A549 (cell line): ENCODE measurements around the gene BOLA1. TPM values are rescaled to one million over a fixed set of nuclear protein-coding genes. Genes with fewer than 3 reads are reported as not detected.
A peak's percentile ranks its signal among the peaks of the same experiment; 100 is the strongest.

Source experiments
- BHLHE40 ChIP-seq: IDR thresholded peaks from 2 replicates; pipeline ENCODE4 v1.6.1; 2012; ENCODE audit warnings: low read depth, low read length, inconsistent platforms
- CBX2 ChIP-seq: fragments of 200-600 bp; sonication (generic); IDR thresholded peaks from 2 replicates; pipeline ENCODE4 v1.6.1; 2016; ENCODE audit warnings: low read depth, mild to moderate bottlenecking, borderline replicate concordance
- CBX8 ChIP-seq: fragments of 200-600 bp; sonication (generic); IDR thresholded peaks from 2 replicates; pipeline ENCODE4 v1.6.1; 2016
- CEBPB ChIP-seq, 2 experiments: fragments of >200 bp in 1 of 2; sonication (Bioruptor Twin) in 1 of 2; formaldehyde crosslinking in 1 of 2; IDR thresholded peaks; 2 replicates each; pipeline ENCODE4 v1.6.1; 2012 to 2016
- CHD4 ChIP-seq: fragments of 200-600 bp; sonication (generic); IDR thresholded peaks from 2 replicates; pipeline ENCODE4 v1.6.1; 2016; ENCODE audit warnings: antibody characterized with exemption, mild to moderate bottlenecking, borderline replicate concordance
- EHF ChIP-seq: fragments of 250-450 bp; sonication (Bioruptor Pico); IDR thresholded peaks from 2 replicates; pipeline ENCODE4 v1.5.0; 2020; ENCODE audit warnings: mild to moderate bottlenecking
- EP300 ChIP-seq, 2 experiments: fragments of >200 bp; sonication (Bioruptor Twin); formaldehyde crosslinking; IDR thresholded peaks; 2 replicates in 1 of 2; 3 replicates in 1 of 2; pipeline ENCODE4 v1.6.1; 2016 to 2017
- ESRRA ChIP-seq: fragments of 150-350 bp; IDR thresholded peaks from 2 replicates; pipeline ENCODE4 v1.6.1; 2014; ENCODE audit warnings: mild to moderate bottlenecking, low read length, borderline replicate concordance
- FOSB ChIP-seq: fragments of 250-450 bp; sonication (Bioruptor Pico); IDR thresholded peaks from 2 replicates; pipeline ENCODE4 v1.5.0; 2020; ENCODE audit warnings: mild to moderate bottlenecking, moderate library complexity
- FOXS1 ChIP-seq: fragments of 250-450 bp; sonication (Bioruptor Pico); IDR thresholded peaks from 2 replicates; pipeline ENCODE4 v1.5.0; 2020; ENCODE audit warnings: mild to moderate bottlenecking, moderate library complexity
- HDAC2 ChIP-seq: fragments of 200-600 bp; sonication (generic); IDR thresholded peaks from 2 replicates; pipeline ENCODE4 v1.6.1; 2016
- HEYL ChIP-seq: fragments of 250-450 bp; sonication (Bioruptor Pico); IDR thresholded peaks from 2 replicates; pipeline ENCODE4 v1.8.0; 2021; ENCODE audit warnings: mild to moderate bottlenecking, moderate library complexity
- HOXA7 ChIP-seq: fragments of 250-450 bp; sonication (Bioruptor Pico); IDR thresholded peaks from 2 replicates; pipeline ENCODE4 v1.5.0; 2020; ENCODE audit warnings: mild to moderate bottlenecking, moderate library complexity
- HOXB13 ChIP-seq: fragments of 250-450 bp; sonication (Bioruptor Pico); IDR thresholded peaks from 2 replicates; pipeline ENCODE4 v1.5.0; 2020; ENCODE audit warnings: low read depth, mild to moderate bottlenecking, moderate library complexity
- HOXB5 ChIP-seq: fragments of 250-450 bp; sonication (Bioruptor Pico); IDR thresholded peaks from 2 replicates; pipeline ENCODE4 v1.5.0; 2020; ENCODE audit warnings: mild to moderate bottlenecking, moderate library complexity
- JUN ChIP-seq, 2 experiments: fragments of >200 bp; sonication (Bioruptor Twin); formaldehyde crosslinking; IDR thresholded peaks; 2 replicates in 1 of 2; 3 replicates in 1 of 2; pipeline ENCODE4 v1.6.1; 2016 to 2017
- KDM5A ChIP-seq: fragments of 200-600 bp; sonication (generic); IDR thresholded peaks from 2 replicates; pipeline ENCODE4 v1.6.1; 2016; ENCODE audit warnings: antibody characterized with exemption, mild to moderate bottlenecking
- MAFK ChIP-seq: fragments of 450-650 bp; IDR thresholded peaks from 2 replicates; pipeline ENCODE4 v1.6.1; 2014; ENCODE audit not compliant: partially characterized antibody
- MAZ ChIP-seq: fragments of 150-350 bp; IDR thresholded peaks from 2 replicates; pipeline ENCODE4 v1.6.1; 2014; ENCODE audit warnings: antibody characterized with exemption, low read depth, low read length, borderline replicate concordance
- MYC ChIP-seq: IDR thresholded peaks from 2 replicates; pipeline ENCODE4 v1.6.1; 2012; ENCODE audit warnings: mild to moderate bottlenecking, inconsistent platforms, low read length, improper control_type of control experiment, borderline replicate concordance
- NFE2L2 ChIP-seq: fragments of 150-350 bp; conservative IDR thresholded peaks from 2 replicates; pipeline ENCODE4 v1.6.1; 2014; ENCODE audit warnings: low read length
- NPAS2 ChIP-seq: fragments of 250-450 bp; sonication (Bioruptor Pico); IDR thresholded peaks from 2 replicates; pipeline ENCODE4 v1.8.0; 2022; ENCODE audit warnings: mild to moderate bottlenecking, moderate library complexity, borderline replicate concordance
- NR3C1 ChIP-seq: fragments of >200 bp; sonication (Bioruptor Twin); formaldehyde crosslinking; IDR thresholded peaks from 3 replicates; pipeline ENCODE4 v1.6.1; 2017
- RAD21 ChIP-seq, 2 experiments: fragments of >200 bp in 1 of 2; sonication (Bioruptor Twin) in 1 of 2; formaldehyde crosslinking in 1 of 2; IDR thresholded peaks in 1 of 2; conservative IDR thresholded peaks in 1 of 2; 2 replicates in 1 of 2; 3 replicates in 1 of 2; pipeline ENCODE4 v1.6.1; 2012 to 2018; ENCODE audit warnings: inconsistent platforms in 1 of 2
- RARB ChIP-seq: fragments of 250-450 bp; sonication (Bioruptor Pico); IDR thresholded peaks from 2 replicates; pipeline ENCODE4 v1.8.0; 2021; ENCODE audit warnings: mild to moderate bottlenecking, moderate library complexity
- RCOR1 ChIP-seq: fragments of 150-350 bp; IDR thresholded peaks from 2 replicates; pipeline ENCODE4 v1.6.1; 2014; ENCODE audit warnings: antibody characterized with exemption, low read length, low read depth
- RFX5 ChIP-seq: fragments of 450-650 bp; IDR thresholded peaks from 2 replicates; pipeline ENCODE4 v1.7.1; 2014; ENCODE audit warnings: antibody characterized with exemption, mild to moderate bottlenecking, moderate library complexity
- ZC3H11A ChIP-seq: fragments of 450-650 bp; IDR thresholded peaks from 2 replicates; pipeline ENCODE4 v1.6.1; 2014; ENCODE audit warnings: antibody characterized with exemption, mild to moderate bottlenecking
- ZFP36 ChIP-seq: fragments of 450-650 bp; IDR thresholded peaks from 2 replicates; pipeline ENCODE4 v1.6.1; 2014; ENCODE audit warnings: borderline replicate concordance; ENCODE audit not compliant: partially characterized antibody
- ZNF302 ChIP-seq: fragments of 250-450 bp; sonication (Bioruptor Pico); IDR thresholded peaks from 2 replicates; pipeline ENCODE4 v1.9.0; 2021; ENCODE audit warnings: inconsistent platforms, mild to moderate bottlenecking, moderate library complexity
- ZSCAN20 ChIP-seq: fragments of 250-450 bp; sonication (Bioruptor Pico); IDR thresholded peaks from 2 replicates; pipeline ENCODE4 v1.8.0; 2022; ENCODE audit warnings: mild to moderate bottlenecking, moderate library complexity
- polyA plus RNA-seq, 4 experiments: library from polyadenylated mRNA; depleted of rRNA in 3 of 4; stranded (reverse); fragments of >200 nt; fragmentation: RNase III in 1 of 4; extraction: RNeasy Plus Mini Kit Qiagen cat#74134 plus additional on column Dnase treatment in 1 of 4; gene quantifications; 2 replicates in 3 of 4; 3 replicates in 1 of 4; pipeline ENCODE4 v1.2.3, GENCODE V29; 2011 to 2017
- TF ChIP-seq, protein P1 (sequence below): fragments of 250-450 bp; sonication (Bioruptor Pico); IDR thresholded peaks from 2 replicates; pipeline ENCODE4 v1.5.0; 2020; ENCODE audit warnings: low read depth, mild to moderate bottlenecking, moderate library complexity
- TF ChIP-seq, protein P2 (sequence below): fragments of 250-450 bp; sonication (Bioruptor Pico); IDR thresholded peaks from 2 replicates; pipeline ENCODE4 v1.5.0; 2021; ENCODE audit warnings: mild to moderate bottlenecking, moderate library complexity, borderline replicate concordance
- TF ChIP-seq, protein P3 (sequence below): IDR thresholded peaks from 2 replicates; pipeline ENCODE4 v1.6.1; 2012; ENCODE audit warnings: low read depth, borderline replicate concordance
- TF ChIP-seq, protein P4 (sequence below): fragments of >200 bp; sonication (Bioruptor Twin); formaldehyde crosslinking; IDR thresholded peaks from 3 replicates; pipeline ENCODE4 v1.6.1; 2016
- TF ChIP-seq, protein P5 (sequence below): IDR thresholded peaks from 2 replicates; pipeline ENCODE4 v1.6.1; 2012
- TF ChIP-seq, protein P6 (sequence below): IDR thresholded peaks from 2 replicates; pipeline ENCODE4 v1.6.1; 2012

Gene BOLA1
- polyA plus RNA-seq, 2 of the 4 experiments (the other 2 are of a cell fraction), result 25.4 to 27.5 TPM

DNA sequence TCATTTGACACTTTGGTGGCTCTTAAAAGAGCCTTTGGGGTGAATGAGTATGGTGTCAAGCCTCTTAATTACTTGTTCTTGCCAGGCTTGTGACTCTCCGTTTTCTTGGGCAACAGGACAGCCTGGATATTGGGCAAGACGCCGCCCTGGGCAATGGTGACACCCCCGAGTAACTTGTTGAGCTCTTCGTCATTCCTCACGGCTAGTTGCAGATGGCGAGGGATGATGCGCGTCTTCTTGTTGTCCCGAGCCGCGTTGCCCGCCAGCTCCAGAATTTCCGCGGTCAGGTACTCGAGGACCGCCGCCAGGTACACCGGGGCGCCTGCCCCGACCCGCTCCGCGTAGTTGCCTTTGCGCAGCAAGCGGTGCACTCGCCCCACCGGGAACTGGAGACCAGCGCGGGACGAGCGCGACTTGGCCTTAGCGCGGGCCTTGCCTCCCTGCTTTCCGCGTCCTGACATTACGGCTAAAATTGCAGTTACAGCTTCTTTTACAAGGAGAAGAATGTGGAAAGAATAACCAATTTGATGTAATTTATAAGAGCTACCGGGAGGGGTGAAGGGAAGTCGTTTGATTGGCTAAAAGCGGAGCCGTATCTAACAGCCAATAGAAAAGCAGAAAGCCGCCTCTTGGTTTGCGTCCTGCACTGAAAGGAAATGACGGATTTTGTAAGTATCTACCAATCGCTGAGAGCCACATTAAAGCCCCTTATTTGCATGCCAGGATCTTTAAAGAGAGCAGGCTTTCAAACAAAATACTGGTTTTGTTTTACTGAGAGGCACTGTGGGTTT, 11.7 kb upstream of the BOLA1 start (continued):
- TF ChIP-seq ZC3H11A (no peak), CEBPB (IDR thresholded peaks at IDR 0.05) (peak; percentile 78 to 87), HOXB5 (CRISPR knock-in tag) (0 out of 2 replicates have a peak, but pooled peaks have one; percentile 25), ESRRA (no peak), RAD21 (conservative IDR thresholded peaks at IDR 0.05 in 1 of 2, IDR thresholded peaks at IDR 0.05 in 1 of 2) (no peak), RFX5 (no peak), HOXA7 (CRISPR knock-in tag) (peak; percentile 84; the same call in 1 of the 2 replicates), EHF (no peak), MYC (no peak), NFE2L2 (no peak), ZFP36 (no peak), ZNF302 (CRISPR knock-in tag) (no peak), RARB (CRISPR knock-in tag) (peak; percentile 79), NR3C1 (no peak), CHD4 (no peak), CBX8 (no peak), RCOR1 (no peak), BHLHE40 (no peak), NPAS2 (no peak), FOXS1 (CRISPR knock-in tag) (no peak), KDM5A (no peak), MAFK (peak; percentile 47), CBX2 (no peak), JUN (IDR thresholded peaks at IDR 0.05) (peak in 1 of 2 experiments; percentile 95; a peak in 3 of 5 replicates), FOSB (CRISPR knock-in tag) (peak; percentile 92), ZSCAN20 (CRISPR knock-in tag) (no peak), HOXB13 (no peak), HDAC2 (no peak), MAZ (no peak), HEYL (CRISPR knock-in tag) (no peak), EP300 (IDR thresholded peaks at IDR 0.05) (no peak)
- TF ChIP-seq, protein P1, sequence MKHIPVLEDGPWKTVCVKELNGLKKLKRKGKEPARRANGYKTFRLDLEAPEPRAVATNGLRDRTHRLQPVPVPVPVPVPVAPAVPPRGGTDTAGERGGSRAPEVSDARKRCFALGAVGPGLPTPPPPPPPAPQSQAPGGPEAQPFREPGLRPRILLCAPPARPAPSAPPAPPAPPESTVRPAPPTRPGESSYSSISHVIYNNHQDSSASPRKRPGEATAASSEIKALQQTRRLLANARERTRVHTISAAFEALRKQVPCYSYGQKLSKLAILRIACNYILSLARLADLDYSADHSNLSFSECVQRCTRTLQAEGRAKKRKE (CRISPR knock-in tag), result peak; percentile 14; the same call in 1 of the 2 replicates
- TF ChIP-seq, protein P2, sequence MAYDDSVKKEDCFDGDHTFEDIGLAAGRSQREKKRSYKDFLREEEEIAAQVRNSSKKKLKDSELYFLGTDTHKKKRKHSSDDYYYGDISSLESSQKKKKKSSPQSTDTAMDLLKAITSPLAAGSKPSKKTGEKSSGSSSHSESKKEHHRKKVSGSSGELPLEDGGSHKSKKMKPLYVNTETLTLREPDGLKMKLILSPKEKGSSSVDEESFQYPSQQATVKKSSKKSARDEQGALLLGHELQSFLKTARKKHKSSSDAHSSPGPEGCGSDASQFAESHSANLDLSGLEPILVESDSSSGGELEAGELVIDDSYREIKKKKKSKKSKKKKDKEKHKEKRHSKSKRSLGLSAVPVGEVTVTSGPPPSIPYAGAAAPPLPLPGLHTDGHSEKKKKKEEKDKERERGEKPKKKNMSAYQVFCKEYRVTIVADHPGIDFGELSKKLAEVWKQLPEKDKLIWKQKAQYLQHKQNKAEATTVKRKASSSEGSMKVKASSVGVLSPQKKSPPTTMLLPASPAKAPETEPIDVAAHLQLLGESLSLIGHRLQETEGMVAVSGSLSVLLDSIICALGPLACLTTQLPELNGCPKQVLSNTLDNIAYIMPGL, result no peak
- TF ChIP-seq, protein P3, sequence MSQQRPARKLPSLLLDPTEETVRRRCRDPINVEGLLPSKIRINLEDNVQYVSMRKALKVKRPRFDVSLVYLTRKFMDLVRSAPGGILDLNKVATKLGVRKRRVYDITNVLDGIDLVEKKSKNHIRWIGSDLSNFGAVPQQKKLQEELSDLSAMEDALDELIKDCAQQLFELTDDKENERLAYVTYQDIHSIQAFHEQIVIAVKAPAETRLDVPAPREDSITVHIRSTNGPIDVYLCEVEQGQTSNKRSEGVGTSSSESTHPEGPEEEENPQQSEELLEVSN, result no peak
- TF ChIP-seq, protein P4, sequence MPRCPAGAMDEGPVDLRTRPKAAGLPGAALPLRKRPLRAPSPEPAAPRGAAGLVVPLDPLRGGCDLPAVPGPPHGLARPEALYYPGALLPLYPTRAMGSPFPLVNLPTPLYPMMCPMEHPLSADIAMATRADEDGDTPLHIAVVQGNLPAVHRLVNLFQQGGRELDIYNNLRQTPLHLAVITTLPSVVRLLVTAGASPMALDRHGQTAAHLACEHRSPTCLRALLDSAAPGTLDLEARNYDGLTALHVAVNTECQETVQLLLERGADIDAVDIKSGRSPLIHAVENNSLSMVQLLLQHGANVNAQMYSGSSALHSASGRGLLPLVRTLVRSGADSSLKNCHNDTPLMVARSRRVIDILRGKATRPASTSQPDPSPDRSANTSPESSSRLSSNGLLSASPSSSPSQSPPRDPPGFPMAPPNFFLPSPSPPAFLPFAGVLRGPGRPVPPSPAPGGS, result peak; percentile 75; the same call in 2 of the 3 replicates
- TF ChIP-seq, protein P5, sequence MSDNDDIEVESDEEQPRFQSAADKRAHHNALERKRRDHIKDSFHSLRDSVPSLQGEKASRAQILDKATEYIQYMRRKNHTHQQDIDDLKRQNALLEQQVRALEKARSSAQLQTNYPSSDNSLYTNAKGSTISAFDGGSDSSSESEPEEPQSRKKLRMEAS, result peak; percentile 3
- TF ChIP-seq, protein P6, sequence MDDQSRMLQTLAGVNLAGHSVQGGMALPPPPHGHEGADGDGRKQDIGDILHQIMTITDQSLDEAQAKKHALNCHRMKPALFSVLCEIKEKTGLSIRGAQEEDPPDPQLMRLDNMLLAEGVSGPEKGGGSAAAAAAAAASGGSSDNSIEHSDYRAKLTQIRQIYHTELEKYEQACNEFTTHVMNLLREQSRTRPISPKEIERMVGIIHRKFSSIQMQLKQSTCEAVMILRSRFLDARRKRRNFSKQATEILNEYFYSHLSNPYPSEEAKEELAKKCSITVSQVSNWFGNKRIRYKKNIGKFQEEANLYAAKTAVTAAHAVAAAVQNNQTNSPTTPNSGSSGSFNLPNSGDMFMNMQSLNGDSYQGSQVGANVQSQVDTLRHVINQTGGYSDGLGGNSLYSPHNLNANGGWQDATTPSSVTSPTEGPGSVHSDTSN, result peak; percentile 5; the same call in 1 of the 2 replicates
